ELR (cell line): ENCODE data around the gene OLFM2.
"Not testable (repeated sequence)": the region's sequence is repeated elsewhere in the genome, so short reads cannot be mapped to it uniquely, and the experiment has no call there.

ENCODE experiments used
- DNase-seq: peaks from one replicate; pipeline ENCODE4 v3.0.0-alpha.2; 2015; ENCODE audit warnings: low read depth

Gene OLFM2

DNA sequence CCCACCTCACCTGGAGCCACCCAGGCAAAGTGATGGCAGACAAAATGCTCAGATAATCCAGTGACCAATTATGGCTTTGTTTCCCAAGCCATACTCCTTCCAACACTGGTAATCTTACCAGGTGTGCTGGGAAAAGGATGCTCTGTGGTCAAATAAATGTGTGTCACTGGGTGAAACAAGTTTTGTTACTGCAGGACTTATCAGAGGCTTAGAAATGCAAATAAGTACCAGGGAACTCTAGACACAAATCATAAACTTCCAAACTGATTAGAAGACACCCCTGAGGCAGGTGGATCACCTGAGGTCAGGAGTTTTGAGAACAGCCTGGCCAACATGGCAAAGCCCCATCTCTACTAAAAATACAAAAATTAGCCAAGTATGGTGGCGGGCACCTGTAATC, 74.8 kb downstream of the OLFM2 start:
- DNase-seq = no peak

DNA sequence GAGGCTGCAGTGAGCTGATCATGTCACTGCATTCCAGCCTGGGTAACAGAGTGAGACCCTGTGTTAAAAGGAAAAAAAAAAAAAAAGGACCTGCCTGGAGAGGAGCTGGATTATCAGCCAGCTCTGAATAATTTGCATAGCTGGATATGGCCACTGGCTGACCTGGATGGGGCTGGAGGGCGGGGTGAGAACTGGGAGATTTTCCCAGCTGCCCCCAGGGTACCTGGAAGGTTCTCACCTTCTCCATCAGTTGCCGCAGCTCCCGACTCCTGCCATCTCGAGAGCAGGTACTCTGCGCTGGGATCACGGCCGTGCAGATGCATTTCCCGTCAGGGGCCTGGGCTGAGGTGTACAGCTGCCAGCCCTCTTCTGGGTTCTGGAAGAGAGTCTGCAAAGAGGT, 75.9 kb downstream of the OLFM2 start:
- DNase-seq = no peak

DNA sequence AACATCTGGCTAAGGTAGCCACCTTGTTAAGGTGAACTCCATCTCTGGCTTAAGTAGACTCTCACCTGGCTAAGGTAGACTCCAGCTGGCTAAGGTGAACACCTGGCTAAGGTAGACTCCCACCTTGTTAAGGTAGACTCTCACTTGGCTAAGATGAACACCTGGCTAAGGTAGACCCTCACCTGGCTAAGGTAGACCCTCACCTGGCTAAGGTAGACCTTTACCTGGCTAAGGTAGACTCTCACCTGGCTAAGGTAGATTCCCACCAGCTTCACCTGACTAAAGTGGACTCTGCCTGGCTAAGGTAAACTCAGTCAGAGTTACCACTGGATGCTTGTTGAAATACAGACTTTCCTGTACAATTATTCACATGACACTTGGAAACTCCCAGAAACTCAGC, 77.5 kb downstream of the OLFM2 start:
- no peak for DNase-seq

DNA sequence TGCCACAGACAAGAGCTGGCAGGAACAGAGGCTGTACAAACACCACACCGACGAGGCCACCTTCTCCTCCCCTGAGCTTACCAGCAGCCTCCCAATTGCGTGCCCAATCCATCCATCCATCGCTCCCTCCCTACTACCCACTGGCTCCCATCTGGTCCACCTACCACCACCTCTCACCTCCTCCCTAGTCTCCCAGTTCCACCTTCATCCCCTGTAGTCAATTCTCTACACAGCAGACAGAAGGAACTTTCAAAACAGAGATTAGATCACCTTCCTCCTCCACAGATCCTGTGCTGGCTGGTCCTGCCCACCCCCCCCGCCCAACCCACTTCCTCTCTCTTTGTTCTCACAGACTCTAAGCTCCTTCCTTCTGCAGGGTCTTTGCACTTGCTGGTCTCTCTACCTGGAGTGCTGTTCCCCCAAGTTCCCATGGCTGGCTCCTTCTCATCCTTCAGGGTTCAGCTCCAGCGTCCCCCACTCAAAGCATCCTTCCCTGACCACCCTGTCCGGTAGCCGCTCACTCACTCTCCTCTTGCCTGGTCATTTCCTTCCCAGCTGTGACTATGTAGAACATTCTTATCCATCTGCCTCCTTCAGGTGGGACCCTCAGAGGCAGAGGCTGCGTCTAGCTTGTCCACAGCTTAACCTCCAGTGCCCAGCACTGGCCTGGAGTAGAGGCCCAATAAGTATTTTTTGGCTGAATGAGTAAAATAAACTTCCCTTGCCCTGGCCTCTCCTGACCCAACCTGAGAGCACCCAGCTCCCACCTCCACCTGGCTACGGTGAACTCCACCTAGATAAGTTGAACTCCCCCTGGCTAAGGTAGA, 78.2 kb downstream of the OLFM2 start:
- no peak for DNase-seq

DNA sequence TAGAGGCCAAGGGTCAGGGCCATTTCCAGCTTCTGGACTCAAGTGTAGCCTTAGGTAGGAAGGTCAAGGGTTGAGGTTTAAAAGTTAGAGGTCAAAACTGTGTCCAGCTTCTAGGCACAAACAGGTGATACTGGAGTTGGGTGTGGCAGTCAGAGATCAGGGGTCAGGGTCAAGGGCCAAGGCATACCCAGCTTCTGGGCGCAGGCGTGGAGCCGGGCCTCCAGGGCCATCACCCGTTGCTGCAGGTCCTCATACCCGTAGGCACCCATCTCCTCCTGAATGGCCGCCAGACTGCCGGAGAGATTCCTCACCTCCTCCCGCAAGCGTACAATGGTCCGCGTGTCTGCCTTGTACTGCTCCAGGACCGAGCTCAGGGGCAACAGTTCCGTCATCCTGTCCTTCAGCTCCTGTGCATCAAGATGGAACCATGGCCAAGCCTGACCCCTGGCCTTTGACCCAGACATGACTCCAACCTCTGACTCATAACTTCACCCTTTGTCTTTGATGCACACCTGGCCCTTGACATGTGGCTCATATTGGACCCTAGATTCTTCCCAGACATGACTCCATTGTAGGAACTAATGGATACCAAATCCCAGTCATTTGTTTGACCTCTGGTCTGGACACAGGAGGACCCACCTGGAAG, 79.1 kb downstream of the OLFM2 start:
- no peak for DNase-seq

DNA sequence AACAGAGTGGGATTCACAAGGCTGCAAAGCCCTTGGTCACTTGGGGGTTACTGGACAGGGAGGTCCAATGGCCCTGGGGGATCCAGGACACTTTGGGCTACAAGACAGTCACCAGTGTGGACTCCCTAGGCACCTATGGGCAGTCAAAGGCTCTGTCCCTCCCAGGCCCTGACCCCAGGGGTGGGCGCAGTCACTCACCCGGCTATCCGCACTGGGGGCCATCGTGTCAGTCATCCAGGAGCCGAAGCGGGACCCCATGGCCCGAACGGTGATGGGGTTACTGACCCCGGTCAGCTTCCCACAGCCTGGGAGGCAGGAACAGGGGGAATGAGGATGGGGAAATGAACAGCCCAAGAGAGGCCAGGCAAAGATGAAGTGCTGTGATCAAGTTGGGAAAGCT, 79.7 kb downstream of the OLFM2 start:
- no peak for DNase-seq

DNA sequence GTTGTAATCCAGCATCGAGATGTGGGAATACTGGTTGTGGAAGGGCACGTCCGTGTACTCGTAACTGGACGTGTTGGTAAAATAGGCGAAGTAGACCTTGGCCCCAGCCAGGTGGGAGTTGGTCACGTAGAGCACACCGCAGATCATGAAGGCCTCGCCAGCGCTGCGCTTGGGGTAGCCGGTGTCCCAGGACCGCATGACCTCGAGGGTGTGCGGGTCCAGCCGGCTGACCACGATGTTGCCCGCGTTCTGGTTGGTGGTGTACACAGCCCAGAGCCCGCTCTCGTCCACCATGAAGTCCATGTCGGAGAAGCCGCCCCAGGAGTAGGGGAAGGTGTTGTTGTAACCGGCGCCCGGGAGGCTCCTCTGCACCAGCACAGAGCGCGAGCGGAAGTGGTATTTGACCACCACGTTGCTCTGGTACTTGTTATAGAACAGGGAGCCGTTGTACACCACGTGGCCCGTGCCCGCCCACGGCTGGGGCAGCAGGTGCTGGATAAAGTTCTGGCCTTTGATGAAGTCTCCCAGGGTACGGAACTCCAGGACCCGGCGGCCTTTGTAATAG, 82.0 kb downstream of the OLFM2 start:
- DNase-seq = no peak

DNA sequence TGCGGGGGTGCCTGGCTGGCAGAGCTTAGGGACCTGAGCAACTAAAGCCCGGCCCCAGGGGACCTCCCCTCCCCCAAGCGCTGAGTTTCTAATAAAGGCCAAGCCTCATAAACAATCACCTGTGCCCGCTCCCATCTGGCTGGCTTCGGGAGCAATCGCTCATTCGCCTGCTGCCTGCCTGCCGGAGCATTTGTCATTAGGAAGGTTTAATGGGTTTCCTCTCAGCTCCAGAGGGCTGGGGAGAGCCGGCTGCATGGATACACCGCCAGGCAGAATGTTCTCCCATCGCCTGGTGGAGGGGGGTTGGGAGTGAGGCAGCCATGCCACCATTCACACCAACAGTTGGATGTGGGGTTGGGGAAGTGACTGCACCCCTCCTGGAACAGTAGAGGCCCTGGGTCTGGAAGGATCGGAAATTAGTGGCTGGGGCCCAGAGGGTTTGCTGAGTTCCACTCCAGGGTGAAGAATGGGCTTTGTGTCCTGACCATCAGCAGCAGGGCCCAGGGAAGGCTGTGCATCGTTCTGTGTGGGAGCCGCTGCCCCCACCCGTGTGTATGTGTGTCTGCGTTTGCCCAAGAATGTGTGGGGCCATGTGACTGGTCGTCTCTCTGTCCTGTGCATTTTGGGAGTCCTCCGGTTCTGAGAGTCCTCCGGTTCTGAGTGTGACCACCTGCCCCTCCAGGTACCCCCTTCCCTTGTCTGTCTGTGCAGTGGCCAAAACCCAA, 85.9 kb downstream of the OLFM2 start:
- no peak for DNase-seq

DNA sequence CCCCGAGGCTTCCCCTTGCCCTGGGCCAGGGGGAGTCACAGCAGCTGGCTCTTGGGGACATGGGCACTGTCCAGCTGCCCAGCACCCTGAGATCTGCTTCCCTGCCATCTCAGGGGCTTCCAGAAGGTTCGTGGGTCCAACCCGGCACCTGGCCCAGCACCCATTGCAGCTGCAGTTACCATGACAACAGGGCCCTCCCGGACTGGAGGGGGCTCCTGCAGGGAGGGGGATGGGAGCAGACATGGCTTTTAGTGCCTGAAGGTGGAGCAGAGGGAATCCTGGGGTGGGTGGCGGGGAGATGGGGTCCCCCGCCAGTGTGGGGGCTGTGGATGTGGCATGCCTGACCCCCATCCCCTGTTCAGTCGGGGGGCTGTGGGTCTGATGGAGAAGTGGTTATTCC, 86.5 kb downstream of the OLFM2 start:
- no peak for DNase-seq

DNA sequence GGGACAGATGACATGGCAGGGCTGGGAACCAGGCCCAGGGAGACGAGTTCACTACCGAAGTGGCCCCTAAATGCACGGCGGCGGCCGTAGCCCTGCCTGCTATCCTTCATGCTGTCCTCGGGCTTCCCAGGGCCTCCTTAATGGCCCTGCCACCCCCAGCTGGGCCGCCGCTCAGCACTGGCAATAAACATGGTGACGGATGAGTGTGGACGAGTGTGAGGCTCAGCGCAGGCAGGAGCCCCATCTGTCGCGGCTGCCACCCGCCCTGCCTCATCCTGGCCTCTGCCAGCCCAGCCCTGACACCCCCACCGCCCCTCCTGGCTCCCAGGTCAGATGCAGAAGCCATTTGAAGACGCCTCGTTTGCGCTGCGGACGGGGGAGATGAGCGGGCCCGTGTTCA, 87.6 kb downstream of the OLFM2 start:
- DNase-seq = no peak

DNA sequence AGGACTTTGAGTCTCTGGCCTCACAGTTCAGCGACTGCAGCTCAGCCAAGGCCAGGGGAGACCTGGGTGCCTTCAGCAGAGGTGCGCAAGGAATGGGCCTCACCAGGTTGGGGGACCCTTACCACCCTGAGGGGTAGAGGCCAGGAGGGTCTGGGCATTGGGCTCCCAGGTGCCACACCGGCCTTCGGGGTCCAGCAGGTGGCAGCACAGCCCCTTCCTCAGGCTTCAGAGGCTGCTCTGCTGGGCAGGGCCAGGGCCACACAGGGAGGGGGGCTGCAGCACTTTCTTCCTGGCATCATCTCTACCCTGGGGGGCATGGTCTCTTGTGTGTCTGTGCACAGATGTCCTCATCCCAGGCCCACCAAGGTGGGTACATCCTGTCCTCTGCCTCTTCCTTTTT, 88.3 kb downstream of the OLFM2 start:
- peak; percentile 32 for DNase-seq

DNA sequence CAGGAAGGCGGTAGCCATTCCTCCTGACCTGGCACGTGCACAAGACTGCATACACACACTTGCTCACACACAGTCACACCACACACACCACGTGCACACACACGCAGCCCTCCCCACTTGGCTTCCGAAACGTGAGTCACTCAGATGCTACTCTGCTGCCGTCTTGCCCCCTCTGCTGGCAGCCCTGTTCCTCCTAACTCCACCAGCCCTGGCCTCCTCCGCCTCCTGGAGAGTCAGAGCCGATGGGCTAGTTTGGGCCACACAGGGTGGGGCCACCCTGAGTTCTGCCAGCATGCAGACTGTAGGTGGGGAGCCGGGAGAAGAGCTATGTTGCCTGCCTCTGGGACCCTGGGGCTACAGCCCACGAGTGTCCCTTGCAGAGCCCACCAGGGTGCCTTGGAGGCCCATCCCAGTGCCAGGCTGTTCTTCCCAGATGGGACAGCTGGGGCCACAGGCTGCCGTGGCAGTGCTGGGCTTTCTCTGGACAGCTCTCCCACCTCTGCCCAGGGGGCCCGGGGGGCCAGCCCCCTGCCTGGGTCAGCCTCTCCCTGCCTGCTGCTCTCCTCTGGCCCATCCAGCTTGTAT, 89.1 kb downstream of the OLFM2 start:
- peak; percentile 93 for DNase-seq

DNA sequence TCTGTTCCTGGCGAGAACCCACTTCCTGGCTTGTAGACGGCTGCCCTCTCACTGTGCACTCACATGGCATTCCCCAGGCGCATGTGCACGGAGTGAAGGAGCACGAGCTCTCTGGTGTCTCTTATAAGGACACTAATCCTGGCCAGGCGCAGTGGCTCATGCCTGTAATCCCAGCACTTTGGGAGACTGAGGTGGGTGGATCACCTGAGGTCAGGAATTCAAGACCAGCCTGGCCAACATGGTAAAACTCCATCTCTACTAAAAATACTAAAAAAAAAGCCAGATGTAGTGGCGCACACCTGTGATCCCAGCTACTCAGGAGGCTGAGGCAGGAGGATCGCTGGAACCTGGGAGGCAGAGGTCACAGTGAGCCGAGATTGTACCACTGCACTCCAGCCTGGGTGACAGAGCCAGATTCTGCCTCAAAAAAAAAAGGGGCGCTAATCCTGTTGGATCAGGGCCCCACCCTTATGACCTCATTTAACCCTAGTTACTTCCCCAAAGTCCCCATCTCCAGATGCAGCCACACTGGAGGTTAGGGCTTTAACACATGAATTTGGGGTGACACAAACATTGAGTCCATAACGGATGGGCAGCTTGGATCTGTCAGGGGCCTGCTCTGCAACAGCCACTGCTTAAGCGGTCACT, 92.6 kb downstream of the OLFM2 start:
- not testable (repeated sequence) for DNase-seq

DNA sequence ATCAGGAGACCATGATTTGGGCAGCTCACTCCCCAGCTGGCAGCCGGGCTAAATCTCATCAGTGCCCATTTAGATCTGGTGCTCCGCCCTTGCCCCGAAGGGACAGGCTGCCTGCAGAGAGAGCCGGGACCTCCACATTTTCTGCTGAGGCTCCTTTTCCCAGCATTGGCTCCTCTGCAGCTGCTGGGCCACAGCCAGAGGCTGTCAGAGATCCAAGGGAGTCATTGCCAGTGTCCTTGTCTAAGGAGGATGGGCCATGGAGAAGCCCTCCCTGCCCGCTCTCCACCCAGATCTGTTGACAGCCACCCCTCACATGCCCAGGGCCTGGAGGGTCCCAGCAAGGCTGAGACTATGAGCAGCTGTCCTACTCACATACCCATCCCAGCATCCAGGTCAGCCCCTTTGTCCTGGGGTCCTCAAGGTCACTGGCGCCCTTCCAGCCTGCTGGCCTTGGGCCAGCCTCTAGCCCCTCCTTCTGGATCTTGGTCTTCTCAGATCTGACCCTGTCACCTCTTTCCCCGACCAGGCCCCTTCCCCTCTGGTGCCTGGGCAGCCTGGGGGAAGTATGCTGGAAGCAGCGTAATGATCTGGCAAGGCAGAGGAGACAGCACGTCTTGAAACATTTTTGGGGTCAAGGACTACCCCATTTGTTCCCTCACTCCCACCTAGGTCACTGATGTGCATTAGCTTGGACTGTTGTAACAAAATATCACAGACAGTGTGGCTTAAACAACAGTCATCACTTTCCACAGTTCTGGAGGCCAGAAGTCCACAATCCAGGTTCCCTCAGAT, 93.3 kb downstream of the OLFM2 start:
- no peak for DNase-seq

DNA sequence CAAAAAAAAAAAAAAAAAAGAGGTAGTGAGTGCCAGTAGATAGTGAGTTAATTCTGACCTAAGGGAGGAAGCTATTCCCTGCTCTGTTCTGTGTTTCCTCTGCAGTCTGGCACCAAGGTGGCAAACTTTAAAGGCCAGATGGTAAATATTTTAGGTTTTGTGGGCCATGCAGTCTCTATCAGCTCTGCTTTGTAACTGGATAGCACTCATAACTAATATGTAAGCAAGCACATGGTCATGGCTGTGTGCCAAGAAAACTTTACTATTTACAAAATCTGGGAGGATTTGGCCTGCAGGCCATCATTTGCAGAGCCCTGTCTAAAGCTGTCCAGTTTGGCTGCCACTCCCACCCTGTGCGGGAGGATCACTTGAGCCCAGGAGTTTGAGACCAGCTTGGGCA, 96.9 kb downstream of the OLFM2 start:
- no peak for DNase-seq

DNA sequence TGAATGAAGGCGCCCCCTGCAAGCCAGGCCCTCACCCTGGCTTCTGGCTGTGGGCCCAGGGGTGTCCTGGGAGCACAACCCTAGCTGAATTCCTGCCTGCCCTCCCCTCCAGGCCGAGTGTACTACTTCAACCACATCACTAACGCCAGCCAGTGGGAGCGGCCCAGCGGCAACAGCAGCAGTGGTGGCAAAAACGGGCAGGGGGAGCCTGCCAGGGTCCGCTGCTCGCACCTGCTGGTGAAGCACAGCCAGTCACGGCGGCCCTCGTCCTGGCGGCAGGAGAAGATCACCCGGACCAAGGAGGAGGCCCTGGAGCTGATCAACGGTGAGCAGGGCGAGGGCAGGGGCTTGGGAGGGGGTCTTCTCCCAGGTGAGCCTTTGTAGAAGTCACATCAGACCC, 98.0 kb downstream of the OLFM2 start:
- DNase-seq = no peak

DNA sequence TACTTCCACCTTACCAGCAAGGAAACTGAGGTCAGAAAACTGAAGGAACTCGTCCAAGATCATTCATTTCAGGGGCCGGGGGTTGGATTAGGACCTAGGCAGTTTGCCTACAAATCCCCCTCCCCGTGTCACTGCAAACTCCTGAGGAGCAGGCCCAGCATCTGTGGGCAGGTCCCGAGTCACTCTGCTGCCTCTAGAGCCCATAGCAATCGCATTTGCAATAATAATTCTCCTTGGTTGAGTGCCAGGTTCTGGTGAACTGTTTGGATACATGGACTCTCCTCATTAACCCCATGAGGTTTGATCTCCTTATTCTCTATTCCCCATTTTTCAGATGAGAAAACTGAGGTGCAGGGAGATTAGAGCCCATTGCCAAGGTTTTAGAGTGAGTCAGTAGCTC, 100.3 kb downstream of the OLFM2 start:
- DNase-seq = peak; percentile 67

DNA sequence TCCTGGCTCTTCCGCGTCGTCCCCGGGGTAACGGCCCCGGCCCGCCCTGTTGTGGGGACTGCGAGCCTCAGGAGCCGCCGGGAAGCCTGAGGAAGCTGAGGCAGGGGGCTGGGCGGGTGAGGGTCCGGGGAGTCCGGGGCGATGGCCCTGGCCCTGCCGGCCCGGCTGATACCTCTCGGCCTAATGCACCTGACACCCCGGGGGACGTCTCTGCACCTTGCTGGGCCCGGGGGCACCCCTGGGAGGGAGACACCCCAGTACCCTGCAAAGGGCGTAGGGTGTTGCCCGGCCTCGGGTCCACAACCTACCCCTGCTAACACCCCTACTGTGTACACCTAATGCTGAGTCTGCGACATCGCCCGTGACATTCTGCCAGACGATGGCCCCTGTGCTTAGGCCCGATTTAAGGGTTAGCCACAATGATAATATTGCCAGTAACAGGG, 100.8 kb downstream of the OLFM2 start:
- no peak for DNase-seq

DNA sequence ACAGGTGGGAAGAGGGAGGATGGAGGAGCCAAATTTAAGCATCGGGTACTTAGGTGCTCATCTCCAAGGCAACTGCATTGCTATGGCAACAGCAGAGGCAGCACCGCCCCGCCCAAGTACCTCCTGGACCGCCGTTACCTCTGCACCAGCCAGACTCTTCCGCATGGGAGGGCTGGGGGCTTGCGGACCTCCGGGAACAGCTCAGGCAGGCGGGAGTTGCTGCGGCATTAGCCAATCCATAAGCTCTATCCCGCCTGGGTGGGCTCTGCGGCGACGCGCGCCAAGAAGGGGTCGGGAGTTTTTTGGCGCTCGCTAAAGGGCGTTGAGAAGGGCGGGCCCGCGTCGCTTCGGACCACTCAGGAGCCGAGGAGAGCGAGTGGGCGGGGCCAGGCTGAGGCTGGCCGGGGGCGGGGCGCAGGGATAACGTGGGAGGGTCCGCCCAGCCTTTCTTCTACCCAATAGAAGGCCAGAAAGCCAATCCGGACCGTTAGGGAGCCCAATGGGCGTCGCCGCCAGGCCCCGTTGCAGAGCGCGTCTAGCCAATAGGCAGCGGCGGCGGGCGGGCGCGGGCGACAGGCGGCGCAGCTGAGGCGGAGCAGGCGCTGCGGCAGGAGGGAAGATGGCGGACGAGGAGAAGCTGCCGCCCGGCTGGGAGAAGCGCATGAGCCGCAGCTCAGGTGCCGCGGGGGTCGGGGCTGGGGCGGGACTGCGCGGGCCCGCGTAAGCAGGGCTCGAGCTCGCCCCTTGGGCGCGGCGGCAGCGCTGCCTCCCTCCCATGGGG, 101.4 kb downstream of the OLFM2 start, which contains the start of gene PIN1:
TSS of gene PIN1 (plus strand) at position 593 of the 781 bp plus-strand sequence. CDS start at position 620, 27 bp downstream.
- peak; percentile 99 for DNase-seq

DNA sequence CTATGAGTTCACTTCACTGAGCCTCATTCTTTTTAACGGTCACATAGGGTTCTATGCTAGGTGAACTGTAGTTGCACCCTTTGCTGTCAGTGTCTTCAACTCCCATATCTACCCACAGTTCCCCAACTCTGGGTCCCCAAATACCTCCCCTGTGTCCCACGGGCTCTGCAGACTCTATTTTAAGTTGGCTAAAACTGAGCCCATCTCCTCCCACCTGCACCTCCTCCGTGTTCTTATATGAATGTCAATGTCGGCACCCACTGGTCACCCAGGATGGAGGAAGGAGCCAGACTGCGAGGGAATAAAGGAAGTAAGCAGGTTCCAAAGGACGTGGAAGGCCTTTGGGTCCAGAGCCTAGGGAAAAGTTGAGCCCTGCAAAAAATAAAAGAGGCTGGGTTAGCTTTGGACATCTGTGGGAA, 102.0 kb downstream of the OLFM2 start:
- DNase-seq = no peak
